Nephron (organoid): ENCODE results near the gene DDX3X.
"Not testable (repeated sequence)": the region's sequence is repeated elsewhere in the genome, so short reads cannot be mapped to it uniquely, and the experiment has no call there.

Source experiments
- H3K27ac Mint-ChIP-seq, 3 experiments: 2 replicates each; pipeline ENCODE4 v1.8.0; 2020; ENCODE audit warnings: mixed read lengths in 3 of 3, mild to moderate bottlenecking in 2 of 3, moderate library complexity in 1 of 3
- H3K27me3 Mint-ChIP-seq: 2 replicates; pipeline ENCODE4 v1.8.0; 2021; ENCODE audit warnings: low read depth, mild to moderate bottlenecking, moderate library complexity, mixed read lengths
- H3K36me3 Mint-ChIP-seq: 2 replicates; pipeline ENCODE4 v1.8.0; 2020; ENCODE audit warnings: low read depth, mixed read lengths
- H3K4me1 Mint-ChIP-seq: 2 replicates; pipeline ENCODE4 v1.8.0; 2020; ENCODE audit warnings: mixed read lengths
- H3K4me3 Mint-ChIP-seq, 3 experiments: 2 replicates each; pipeline ENCODE4 v1.8.0; 2020; ENCODE audit warnings: mild to moderate bottlenecking in 3 of 3, mixed read lengths in 3 of 3, moderate library complexity in 2 of 3
- H3K9me3 Mint-ChIP-seq: 2 replicates; pipeline ENCODE4 v1.8.0; 2020; ENCODE audit warnings: mixed read lengths
- TF ChIP-seq, protein P1 (sequence below), 3 experiments: fragments of 200-600 bp; sonication (generic); IDR thresholded peaks; one replicate each; pipeline ENCODE4 v1.5.0; 2021; ENCODE audit warnings: antibody characterized with exemption in 3 of 3; ENCODE audit not compliant: unreplicated experiment in 3 of 3

DDX3X gene

DNA sequence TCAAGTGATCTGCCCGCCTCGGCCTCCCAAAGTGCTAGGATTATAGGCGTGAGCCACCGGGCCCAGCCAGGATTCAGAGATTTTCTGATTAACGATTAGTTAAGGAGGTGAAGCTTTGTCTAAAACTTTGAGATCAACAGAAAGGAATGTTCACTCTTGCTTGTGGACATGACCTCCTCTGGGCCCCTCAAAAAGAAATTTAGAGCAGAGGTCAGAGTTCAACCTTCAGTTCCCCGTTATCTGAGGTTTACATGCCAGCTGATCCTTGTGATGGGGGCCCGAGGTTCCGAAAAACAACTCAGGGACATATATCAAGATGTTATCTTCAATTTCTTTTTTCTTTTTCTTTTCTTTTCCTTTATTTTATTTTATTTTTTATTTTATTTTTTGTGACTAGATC, 54.6 kb downstream of the DDX3X start:
- Mint-ChIP-seq H3K27ac (no peak overlapping the region), H3K27me3 (no peaks in the 10 kb centered on the region), H3K9me3 (peaks cover 21% of the 10 kb centered on the region), H3K36me3 (no peaks in the 10 kb centered on the region), H3K4me1 (peaks cover under 1% of the 10 kb centered on the region), H3K4me3 (no peak overlapping the region)
- TF ChIP-seq, protein P1, sequence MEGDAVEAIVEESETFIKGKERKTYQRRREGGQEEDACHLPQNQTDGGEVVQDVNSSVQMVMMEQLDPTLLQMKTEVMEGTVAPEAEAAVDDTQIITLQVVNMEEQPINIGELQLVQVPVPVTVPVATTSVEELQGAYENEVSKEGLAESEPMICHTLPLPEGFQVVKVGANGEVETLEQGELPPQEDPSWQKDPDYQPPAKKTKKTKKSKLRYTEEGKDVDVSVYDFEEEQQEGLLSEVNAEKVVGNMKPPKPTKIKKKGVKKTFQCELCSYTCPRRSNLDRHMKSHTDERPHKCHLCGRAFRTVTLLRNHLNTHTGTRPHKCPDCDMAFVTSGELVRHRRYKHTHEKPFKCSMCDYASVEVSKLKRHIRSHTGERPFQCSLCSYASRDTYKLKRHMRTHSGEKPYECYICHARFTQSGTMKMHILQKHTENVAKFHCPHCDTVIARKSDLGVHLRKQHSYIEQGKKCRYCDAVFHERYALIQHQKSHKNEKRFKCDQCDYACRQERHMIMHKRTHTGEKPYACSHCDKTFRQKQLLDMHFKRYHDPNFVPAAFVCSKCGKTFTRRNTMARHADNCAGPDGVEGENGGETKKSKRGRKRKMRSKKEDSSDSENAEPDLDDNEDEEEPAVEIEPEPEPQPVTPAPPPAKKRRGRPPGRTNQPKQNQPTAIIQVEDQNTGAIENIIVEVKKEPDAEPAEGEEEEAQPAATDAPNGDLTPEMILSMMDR (IDR thresholded peaks at IDR 0.05; ENCODE audit: unreplicated experiment in 3 of 3): no peak

- Mint-ChIP-seq H3K4me3 (no peak overlapping the region), H3K27ac (no peak overlapping the region), H3K9me3 (peaks cover 18% of the 10 kb centered on the region), H3K27me3 (no peaks in the 10 kb centered on the region), H3K4me1 (no peaks in the 10 kb centered on the region), H3K36me3 (no peaks in the 10 kb centered on the region)
- TF ChIP-seq, protein P1 (IDR thresholded peaks at IDR 0.05; ENCODE audit: unreplicated experiment in 3 of 3): no peak
Measured at GRCh38 chrX:41389311-41389888, 55.4 kb downstream of the DDX3X start.

- H3K27ac Mint-ChIP-seq, H3K36me3 Mint-ChIP-seq, H3K4me3 Mint-ChIP-seq, H3K4me1 Mint-ChIP-seq, H3K27me3 Mint-ChIP-seq: not testable (repeated sequence)
- peaks cover 18% of the 10 kb centered on the region for H3K9me3 Mint-ChIP-seq
Measured at GRCh38 chrX:41390576-41390975, 56.6 kb downstream of the DDX3X start.

DNA sequence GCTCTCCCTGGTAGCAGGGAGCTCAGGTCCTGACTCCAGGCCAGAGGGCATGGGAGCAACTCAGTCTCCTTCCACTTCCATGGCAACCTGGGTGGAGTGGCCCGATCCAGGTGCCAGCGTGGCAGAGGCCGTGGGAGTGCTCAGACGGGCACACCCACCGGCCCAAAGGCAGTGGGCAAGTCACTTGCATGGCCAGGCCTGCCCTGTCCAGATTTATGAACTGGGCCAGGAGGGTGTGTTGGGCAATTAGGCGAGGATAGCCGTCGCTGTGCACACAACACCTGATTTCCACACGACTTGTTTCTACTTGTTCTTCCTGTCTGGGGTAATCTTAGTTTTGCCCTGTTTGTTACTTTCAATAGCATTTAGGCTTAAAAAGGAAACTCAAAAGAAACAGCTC, 57.6 kb downstream of the DDX3X start:
- no peak overlapping the region for H3K4me3 Mint-ChIP-seq
- no peak overlapping the region for H3K27ac Mint-ChIP-seq

GRCh38 chrX:41394293-41394692, 60.3 kb downstream of the DDX3X start:
- H3K4me1 Mint-ChIP-seq: no peaks in the 10 kb centered on the region
- H3K27ac Mint-ChIP-seq: no peak overlapping the region
- H3K9me3 Mint-ChIP-seq: peaks cover 12% of the 10 kb centered on the region
- no peaks in the 10 kb centered on the region for H3K27me3 Mint-ChIP-seq
- TF ChIP-seq, protein P1 (IDR thresholded peaks at IDR 0.05; ENCODE audit: unreplicated experiment in 3 of 3): no peak
- no peak overlapping the region for H3K4me3 Mint-ChIP-seq
- no peaks in the 10 kb centered on the region for H3K36me3 Mint-ChIP-seq

More for the DNA sequence above, 57.6 kb downstream of the DDX3X start:
- Mint-ChIP-seq H3K9me3 (peaks cover 18% of the 10 kb centered on the region), H3K4me1 (no peaks in the 10 kb centered on the region), H3K36me3 (no peaks in the 10 kb centered on the region), H3K27me3 (no peaks in the 10 kb centered on the region)
- TF ChIP-seq, protein P1 (IDR thresholded peaks at IDR 0.05; ENCODE audit: unreplicated experiment in 3 of 3): no peak

GRCh38 chrX:41397219-41397618, 63.3 kb downstream of the DDX3X start:
- no peaks in the 10 kb centered on the region for H3K36me3 Mint-ChIP-seq
- H3K4me3 Mint-ChIP-seq: no peak overlapping the region
- TF ChIP-seq, protein P1 (IDR thresholded peaks at IDR 0.05; ENCODE audit: unreplicated experiment in 3 of 3): no peak
- no peak overlapping the region for H3K27ac Mint-ChIP-seq
- no peaks in the 10 kb centered on the region for H3K4me1 Mint-ChIP-seq
- peaks cover 7% of the 10 kb centered on the region for H3K9me3 Mint-ChIP-seq
- H3K27me3 Mint-ChIP-seq: no peaks in the 10 kb centered on the region
